Measurements from ENCODE around the gene RIPK3.

Gene RIPK3

DNA sequence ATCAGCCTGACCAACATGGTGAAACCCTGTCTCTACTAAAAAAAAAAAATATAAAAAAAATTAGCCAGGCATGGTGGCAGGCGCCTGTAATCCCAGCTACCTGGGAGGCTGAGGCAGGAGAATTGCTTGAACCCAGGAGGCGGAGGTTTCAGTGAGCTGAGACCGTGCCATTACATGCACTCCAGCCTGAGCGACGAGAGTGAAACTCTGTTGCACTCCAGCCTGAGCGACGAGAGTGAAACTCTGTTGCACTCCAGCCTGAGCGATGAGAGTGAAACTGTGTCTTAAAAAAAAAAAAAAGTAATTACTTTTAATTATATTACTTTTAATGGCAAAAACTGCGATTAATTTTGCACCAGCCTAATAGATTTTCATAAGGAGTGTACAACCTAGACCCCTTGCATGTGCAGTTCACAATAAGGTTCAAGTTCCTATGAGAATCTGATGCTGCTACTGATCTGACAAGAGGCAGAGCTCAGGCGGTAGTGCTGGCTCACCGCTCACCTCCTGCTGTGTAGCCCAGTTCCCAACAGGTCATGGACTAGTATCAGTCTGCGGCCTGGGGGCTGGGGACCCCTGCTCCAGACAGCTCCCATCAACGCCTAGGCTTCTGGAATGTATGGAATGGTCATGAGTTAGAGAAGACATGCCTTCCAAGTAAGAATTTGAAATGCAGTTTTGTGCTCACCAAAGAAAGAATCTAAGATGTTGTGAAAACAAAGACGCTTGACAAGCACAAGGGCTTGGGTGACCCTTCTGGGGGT lies 18.4 kb downstream of the RIPK3 start:
- DNase-seq, result no peak

DNA sequence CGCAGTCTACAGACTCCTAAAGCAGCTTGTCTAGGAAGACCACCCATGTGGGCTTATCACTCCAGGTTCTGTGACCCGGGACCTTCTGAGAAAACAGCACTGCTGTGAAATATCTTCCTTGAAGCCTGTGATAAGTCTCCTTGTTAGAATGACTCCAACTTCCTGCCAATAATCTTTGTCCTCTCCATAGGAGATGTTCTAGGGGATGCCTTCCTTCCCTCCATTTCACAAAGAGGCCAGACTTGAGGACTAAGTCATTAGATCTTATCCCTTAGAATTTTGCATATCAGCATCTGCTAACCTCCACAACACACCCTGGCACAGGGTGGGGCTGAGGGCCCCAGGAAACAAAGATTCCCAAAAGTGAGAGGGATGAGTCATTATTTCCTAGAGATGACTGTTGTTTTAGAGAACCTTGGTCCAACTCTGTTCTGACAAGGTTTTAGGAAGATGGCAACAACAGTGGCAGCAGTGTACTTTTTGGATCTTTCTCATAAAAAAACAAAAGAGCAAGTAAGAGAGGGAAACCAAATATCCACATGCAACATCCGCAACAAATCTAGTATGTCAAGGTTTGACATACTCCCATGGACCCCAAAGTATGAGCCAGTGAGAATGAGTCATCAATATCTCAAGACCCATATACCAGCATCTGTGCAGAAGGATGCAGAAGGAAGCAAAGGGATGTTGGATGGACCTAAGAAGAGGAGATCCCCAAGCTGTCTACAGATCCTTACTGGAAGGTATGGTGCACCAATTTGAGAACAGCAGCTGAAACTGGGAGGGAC lies 22.5 kb downstream of the RIPK3 start:
- DNase-seq, result no peak

- no peak for DNase-seq
Observed at GRCh38 chr14:24316597-24316950, 23.2 kb downstream of the RIPK3 start.

DNA sequence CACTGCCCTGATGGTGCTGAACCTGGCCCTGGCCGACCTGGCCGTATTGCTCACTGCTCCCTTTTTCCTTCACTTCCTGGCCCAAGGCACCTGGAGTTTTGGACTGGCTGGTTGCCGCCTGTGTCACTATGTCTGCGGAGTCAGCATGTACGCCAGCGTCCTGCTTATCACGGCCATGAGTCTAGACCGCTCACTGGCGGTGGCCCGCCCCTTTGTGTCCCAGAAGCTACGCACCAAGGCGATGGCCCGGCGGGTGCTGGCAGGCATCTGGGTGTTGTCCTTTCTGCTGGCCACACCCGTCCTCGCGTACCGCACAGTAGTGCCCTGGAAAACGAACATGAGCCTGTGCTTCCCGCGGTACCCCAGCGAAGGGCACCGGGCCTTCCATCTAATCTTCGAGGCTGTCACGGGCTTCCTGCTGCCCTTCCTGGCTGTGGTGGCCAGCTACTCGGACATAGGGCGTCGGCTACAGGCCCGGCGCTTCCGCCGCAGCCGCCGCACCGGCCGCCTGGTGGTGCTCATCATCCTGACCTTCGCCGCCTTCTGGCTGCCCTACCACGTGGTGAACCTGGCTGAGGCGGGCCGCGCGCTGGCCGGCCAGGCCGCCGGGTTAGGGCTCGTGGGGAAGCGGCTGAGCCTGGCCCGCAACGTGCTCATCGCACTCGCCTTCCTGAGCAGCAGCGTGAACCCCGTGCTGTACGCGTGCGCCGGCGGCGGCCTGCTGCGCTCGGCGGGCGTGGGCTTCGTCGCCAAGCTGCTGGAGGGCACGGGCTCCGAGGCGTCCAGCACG lies 23.8 kb downstream of the RIPK3 start:
- no peak for DNase-seq

- DNase-seq, result no peak
Observed at GRCh38 chr14:24315243-24315806, 24.5 kb downstream of the RIPK3 start.

DNA sequence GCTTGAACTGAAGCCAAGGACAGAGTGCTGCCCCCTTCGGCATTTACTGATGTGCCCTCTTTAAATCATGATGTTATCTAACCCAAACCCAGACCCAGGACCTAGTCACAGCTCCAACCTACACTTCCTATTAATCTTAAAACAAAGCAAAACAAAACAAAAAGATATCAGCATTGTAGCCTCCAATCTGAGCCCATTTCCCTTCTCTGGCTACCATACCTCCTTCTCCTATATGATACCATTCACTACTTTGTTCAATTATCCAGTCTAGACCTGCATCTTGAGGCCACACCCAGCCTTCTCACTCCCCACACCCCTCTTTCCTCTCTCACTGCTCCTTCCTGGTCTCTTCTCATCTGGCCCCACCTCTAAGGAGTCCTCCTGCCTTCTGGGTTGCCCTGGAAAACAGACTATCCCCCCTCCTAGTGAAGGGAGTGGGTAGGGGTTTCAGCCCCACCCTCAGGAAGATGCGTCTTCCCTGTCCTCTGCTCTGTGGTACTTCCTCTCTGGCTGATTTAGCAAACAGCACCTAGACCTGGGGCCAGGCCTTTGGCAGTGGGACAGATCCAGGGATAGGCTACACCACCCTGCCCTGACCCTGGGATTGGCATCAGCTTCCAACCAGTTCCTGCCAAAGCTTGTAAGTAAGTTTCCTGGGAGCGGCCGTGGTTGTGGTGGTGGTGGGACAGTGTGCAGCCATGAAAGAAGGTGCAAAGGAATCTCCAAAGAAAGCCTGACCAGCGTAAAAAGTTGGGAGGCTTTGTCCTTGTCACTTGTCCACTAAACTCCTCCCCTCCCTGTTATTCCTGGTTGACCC lies 25.2 kb downstream of the RIPK3 start:
- no peak for DNase-seq

DNA sequence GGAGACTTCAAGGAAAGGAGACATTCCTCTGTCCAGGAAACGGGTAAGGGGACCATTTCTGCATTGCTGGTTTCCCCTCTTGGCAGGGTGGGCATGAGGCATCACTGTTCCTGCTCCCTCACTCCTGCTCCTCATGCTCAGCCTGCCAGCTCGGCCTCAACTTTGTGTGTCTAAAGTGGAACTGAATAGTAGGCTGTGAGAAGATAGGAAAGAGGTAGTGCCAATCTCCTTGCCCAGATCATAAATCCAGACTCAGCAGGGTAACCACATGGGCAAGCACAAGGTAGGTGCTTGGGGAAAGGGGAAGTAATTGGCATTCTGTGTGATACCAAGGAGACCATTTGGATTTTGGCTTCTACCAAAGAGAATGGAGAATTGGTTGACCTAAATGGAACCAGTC lies 25.9 kb downstream of the RIPK3 start:
- DNase-seq, result no peak

DNA sequence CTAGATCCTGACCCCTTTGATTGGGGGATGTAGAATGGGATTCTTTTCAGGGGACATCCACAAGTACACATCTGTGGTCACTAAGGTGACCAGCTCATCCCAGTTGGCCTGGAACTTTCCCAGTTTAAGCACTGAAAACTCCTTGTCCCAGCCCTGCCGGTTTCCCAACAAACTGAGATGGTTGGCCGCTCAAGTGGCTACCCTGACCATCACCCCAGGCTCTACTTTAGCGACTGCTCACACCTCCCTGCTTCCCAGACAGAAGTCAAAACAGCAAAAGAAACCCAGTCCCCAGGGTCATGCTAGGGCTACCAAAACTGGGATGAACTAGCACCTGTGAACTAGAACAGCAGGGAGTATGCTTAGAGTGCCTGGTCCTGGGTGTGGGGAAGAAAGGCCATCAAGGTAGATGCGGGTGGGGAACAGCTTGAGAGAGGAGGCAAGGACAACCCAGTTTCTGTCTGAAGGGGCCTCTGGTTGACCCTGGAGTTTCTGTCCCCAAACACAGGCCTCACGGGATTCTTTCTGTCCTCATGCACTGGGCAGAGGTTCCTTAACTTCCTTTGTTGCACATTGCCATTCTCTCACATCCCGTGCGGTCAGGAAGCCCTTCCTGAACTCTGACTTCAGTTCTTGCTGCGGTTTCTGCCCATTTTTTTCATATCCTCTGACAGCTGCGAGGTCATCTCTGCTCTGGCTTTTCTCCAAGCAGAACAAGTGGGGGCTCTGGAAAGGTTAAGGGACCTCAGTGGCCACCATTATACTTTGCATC lies 26.9 kb downstream of the RIPK3 start:
- no peak for DNase-seq

- no peak for DNase-seq
Observed at GRCh38 chr14:24311837-24312615, 27.8 kb downstream of the RIPK3 start.

DNA sequence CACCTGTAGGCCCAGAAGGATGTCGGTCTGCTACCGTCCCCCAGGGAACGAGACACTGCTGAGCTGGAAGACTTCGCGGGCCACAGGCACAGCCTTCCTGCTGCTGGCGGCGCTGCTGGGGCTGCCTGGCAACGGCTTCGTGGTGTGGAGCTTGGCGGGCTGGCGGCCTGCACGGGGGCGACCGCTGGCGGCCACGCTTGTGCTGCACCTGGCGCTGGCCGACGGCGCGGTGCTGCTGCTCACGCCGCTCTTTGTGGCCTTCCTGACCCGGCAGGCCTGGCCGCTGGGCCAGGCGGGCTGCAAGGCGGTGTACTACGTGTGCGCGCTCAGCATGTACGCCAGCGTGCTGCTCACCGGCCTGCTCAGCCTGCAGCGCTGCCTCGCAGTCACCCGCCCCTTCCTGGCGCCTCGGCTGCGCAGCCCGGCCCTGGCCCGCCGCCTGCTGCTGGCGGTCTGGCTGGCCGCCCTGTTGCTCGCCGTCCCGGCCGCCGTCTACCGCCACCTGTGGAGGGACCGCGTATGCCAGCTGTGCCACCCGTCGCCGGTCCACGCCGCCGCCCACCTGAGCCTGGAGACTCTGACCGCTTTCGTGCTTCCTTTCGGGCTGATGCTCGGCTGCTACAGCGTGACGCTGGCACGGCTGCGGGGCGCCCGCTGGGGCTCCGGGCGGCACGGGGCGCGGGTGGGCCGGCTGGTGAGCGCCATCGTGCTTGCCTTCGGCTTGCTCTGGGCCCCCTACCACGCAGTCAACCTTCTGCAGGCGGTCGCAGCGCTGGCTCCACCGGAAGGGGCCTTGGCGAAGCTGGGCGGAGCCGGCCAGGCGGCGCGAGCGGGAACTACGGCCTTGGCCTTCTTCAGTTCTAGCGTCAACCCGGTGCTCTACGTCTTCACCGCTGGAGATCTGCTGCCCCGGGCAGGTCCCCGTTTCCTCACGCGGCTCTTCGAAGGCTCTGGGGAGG lies 28.9 kb downstream of the RIPK3 start, which contains the start of gene LTB4R:
TSS of gene LTB4R (plus strand) at position 857 of the 959 bp plus-strand sequence. CDS start 4,150 bp downstream, outside the sequence.
- DNase-seq, result peak in 1 of 2 donors; percentile 70

DNA sequence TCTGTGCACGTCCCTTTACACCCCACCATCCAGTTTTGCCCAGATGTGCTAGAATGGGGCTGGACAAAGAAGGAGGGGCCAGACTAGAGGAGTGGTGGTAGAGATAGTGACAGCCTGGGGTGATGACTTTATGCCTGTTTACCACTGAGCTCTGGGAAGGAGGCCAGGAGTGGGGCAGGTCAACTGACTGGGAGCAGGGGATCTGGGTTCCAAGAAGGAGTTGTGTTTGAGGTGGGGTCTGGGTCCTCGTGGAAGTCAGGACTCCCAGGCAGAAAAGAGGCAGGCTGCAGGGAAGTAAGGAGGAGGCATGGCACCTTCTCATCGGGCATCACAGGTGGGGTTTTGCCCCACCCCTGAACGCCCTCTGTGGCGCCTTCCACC lies 29.5 kb downstream of the RIPK3 start:
- no peak for DNase-seq

GRCh38 chr14:24309538-24310264 lies 30.1 kb downstream of the RIPK3 start, which contains the start of gene LTB4R2:
LTB4R2 (plus strand) TSS chr14:24310140; CDS start chr14:24310665, 525 bp downstream.
- DNase-seq, result no peak

GRCh38 chr14:24308342-24309124 lies 31.3 kb downstream of the RIPK3 start:
- DNase-seq, result no peak

DNA sequence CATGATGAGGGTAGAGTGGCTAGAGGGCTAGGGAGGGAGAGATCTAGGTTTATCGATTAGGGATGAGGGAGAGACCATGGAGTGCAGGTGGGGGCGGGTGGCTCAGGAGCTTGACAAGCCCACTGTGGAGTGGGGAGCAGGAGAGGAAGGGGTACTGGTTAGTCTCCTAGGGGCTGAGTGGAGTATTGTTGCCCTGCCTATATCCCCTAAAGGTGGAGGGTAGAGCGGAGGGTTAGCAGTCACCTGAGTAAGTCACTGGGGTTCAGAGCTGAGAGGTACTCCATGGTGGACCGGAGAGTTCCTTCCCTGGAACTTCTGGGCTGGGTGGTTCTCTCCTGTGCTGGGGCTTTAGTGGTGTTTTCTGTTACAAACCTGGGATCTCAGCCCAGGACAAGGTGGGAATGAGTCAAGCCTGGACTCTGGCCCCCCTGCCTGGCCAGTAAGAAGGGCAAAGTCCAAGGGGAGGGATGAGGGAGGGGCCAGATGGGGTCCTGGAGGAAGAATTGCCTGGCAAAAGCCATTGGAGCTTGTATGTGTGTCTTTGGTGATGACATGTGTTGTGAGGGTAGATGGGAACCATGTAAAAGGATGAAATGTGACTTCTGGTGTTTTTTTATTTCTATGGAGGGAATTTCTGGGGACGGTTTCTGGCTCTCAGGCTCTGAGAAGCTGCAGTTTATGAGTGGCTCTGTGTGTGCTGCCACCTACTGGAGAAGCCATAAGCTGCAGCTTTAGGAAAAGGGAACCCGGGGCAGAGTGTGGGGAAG lies 32.0 kb downstream of the RIPK3 start, which contains the start of gene CIDEB:
TSS of gene CIDEB (minus strand) at position 403 of the 767 bp plus-strand sequence. CDS start at position 284, 119 bp downstream.
- DNase-seq, result peak; percentile 17 to 34

DNA sequence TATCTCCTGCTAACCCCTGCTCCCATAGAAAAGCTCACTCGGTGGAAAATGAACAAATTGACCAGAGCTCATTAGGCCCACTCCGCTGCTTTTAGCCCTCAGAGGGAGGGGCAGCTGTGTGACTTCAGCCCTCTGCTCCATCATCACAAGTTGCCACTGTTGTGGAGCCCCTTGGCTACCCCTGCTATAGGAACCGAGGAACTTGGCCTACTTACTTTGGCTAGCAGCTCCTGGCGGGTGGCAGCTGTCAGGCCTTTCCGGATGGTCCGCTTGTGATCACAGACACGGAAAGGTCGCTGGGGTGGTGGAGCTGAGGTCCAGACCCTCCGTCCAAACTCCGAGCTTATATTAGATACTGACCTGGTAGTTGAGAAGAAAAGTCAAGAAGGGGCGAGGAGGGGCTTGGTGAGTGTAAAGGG lies 32.6 kb downstream of the RIPK3 start:
- DNase-seq, result no peak

DNA sequence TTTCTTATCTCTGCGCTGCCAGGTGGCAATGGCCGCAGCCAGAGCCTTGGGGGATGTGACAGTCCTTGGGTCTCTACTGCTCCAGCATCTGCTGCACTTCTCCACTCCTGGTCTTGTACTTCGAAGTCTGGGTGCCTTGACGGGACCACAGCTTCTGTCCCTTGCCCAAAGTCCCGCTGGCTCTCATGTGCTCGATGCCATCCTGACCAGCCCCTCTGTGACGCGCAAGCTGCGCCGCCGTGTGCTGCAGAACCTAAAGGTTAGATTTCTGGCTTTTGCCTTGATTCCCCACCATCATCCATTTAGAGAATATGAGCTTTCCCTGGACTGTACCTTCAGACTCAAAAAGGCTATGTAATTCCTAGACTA lies 35.8 kb downstream of the RIPK3 start:
- DNase-seq, result no peak

Data from hippocampal formation (tissue), 2 donors.